Stimulated activated CD4-positive, alpha-beta T cell treated with anti-CD3 and anti-CD28 coated beads, Interleukin-4, amount 100 ng/mL, for 24 hours (primary cell): ENCODE measurements around the gene CFAP100.

Experiments
- DNase-seq: peaks from one replicate; pipeline ENCODE4 v3.0.0-alpha.2; 2020

CFAP100 gene

GRCh38 chr3:126394179-126394976 lies at the start of gene CFAP100:
Gene CFAP100 (plus strand): TSS chr3:126394909. CDS start chr3:126396001, 1,092 bp downstream.
- no peak for DNase-seq

- no peak for DNase-seq
Measured at GRCh38 chr3:126345231-126345630, 49.5 kb upstream of the CFAP100 start.

- peak; percentile 2 for DNase-seq
Measured at GRCh38 chr3:126345641-126346460, 48.9 kb upstream of the CFAP100 start.

- peak; percentile 2 for DNase-seq
Measured at GRCh38 chr3:126346466-126346865, 48.2 kb upstream of the CFAP100 start.

- DNase-seq: peak; percentile 1
Measured at GRCh38 chr3:126347543-126348161, 47.1 kb upstream of the CFAP100 start.

- DNase-seq: no peak
Measured at GRCh38 chr3:126348308-126348920, 46.3 kb upstream of the CFAP100 start.

- no peak for DNase-seq
Measured at GRCh38 chr3:126349071-126349470, 45.6 kb upstream of the CFAP100 start.

GRCh38 chr3:126349611-126350501 lies 44.9 kb upstream of the CFAP100 start:
- DNase-seq: no peak

- DNase-seq: no peak
Measured at GRCh38 chr3:126350502-126351085, 44.1 kb upstream of the CFAP100 start.

- DNase-seq: no peak
Measured at GRCh38 chr3:126351086-126351770, 43.5 kb upstream of the CFAP100 start.

- no peak for DNase-seq
Measured at GRCh38 chr3:126351771-126352475, 42.8 kb upstream of the CFAP100 start.

GRCh38 chr3:126352476-126353454 lies 41.9 kb upstream of the CFAP100 start:
- DNase-seq: no peak

GRCh38 chr3:126353694-126354321 lies 40.9 kb upstream of the CFAP100 start:
- no peak for DNase-seq

GRCh38 chr3:126354776-126355175 lies 39.9 kb upstream of the CFAP100 start:
- DNase-seq: no peak

- no peak for DNase-seq
Measured at GRCh38 chr3:126355251-126355650, 39.5 kb upstream of the CFAP100 start.

GRCh38 chr3:126355777-126356372 lies 38.8 kb upstream of the CFAP100 start:
- DNase-seq: no peak

- DNase-seq: no peak
Measured at GRCh38 chr3:126356373-126357264, 38.1 kb upstream of the CFAP100 start.
